Activated T-cell treated with anti-CD3 and anti-CD28 coated beads, Interleukin-2, amount 50 U/mL, for 24 hours (primary cell): ENCODE results near the gene LUZP2.
"Not testable (repeated sequence)": the region's sequence is repeated elsewhere in the genome, so short reads cannot be mapped to it uniquely, and the experiment has no call there.

Source experiments
- DNase-seq: peaks from one replicate; pipeline ENCODE4 v3.0.0-alpha.2; 2020
- H3K27ac Mint-ChIP-seq: 2 replicates; pipeline ENCODE4 v1.8.0; 2020; ENCODE audit warnings: mild to moderate bottlenecking, mixed read lengths
- H3K27me3 Mint-ChIP-seq: 2 replicates; pipeline ENCODE4 v1.8.0; 2020; ENCODE audit warnings: mixed read lengths
- H3K36me3 Mint-ChIP-seq: 2 replicates; pipeline ENCODE4 v1.8.0; 2020; ENCODE audit warnings: low read depth, mixed read lengths
- H3K4me1 Mint-ChIP-seq: 2 replicates; pipeline ENCODE4 v1.8.0; 2020; ENCODE audit warnings: low read depth, mixed read lengths
- H3K4me3 Mint-ChIP-seq: 2 replicates; pipeline ENCODE4 v1.8.0; 2020; ENCODE audit warnings: mild to moderate bottlenecking, moderate library complexity, mixed read lengths
- H3K9me3 Mint-ChIP-seq: 2 replicates; pipeline ENCODE4 v1.8.0; 2020; ENCODE audit warnings: mixed read lengths

Gene LUZP2

GRCh38 chr11:24944891-24945290 lies 448.0 kb downstream of the LUZP2 start:
- no peak overlapping the region for H3K4me3 Mint-ChIP-seq
- H3K36me3 Mint-ChIP-seq: no peaks in the 10 kb centered on the region
- peaks cover 5% of the 10 kb centered on the region for H3K9me3 Mint-ChIP-seq
- H3K4me1 Mint-ChIP-seq: no peaks in the 10 kb centered on the region
- no peak for DNase-seq
- no peak overlapping the region for H3K27ac Mint-ChIP-seq
- no peaks in the 10 kb centered on the region for H3K27me3 Mint-ChIP-seq

GRCh38 chr11:24949406-24949805 lies 452.6 kb downstream of the LUZP2 start:
- Mint-ChIP-seq H3K27ac (no peak overlapping the region), H3K27me3 (no peaks in the 10 kb centered on the region), H3K4me3 (no peak overlapping the region), H3K36me3 (no peaks in the 10 kb centered on the region), H3K4me1 (no peaks in the 10 kb centered on the region), H3K9me3 (peaks cover 6% of the 10 kb centered on the region)
- no peak for DNase-seq

DNA sequence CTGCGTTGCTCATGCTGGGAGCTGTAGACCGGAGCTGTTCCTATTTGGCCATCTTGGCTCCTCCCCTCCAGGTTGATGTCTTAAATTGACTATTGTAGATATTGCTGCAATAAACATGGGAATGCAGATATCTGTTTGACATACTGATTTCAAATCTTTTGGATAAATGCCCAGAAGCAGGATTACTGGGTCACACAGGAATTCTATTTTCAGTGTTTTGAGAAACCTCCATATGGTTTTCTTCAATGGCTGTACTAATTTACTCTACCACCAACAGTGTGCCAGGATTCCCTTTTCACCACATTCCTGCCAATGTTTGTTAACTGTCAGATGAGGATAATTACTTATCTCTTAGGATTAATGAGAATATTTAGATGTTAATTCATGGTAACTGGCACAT lies 467.0 kb downstream of the LUZP2 start:
- Mint-ChIP-seq H3K27me3 (no peaks in the 10 kb centered on the region), H3K4me1 (no peaks in the 10 kb centered on the region), H3K27ac (no peak overlapping the region), H3K36me3 (no peaks in the 10 kb centered on the region), H3K9me3 (peaks cover 7% of the 10 kb centered on the region), H3K4me3 (no peak overlapping the region)
- DNase-seq: no peak

GRCh38 chr11:24965748-24966147 lies 468.9 kb downstream of the LUZP2 start:
- Mint-ChIP-seq H3K27me3 (no peaks in the 10 kb centered on the region), H3K9me3 (peaks cover 10% of the 10 kb centered on the region), H3K4me3 (no peak overlapping the region), H3K27ac (no peak overlapping the region), H3K36me3 (no peaks in the 10 kb centered on the region), H3K4me1 (no peaks in the 10 kb centered on the region)
- DNase-seq: no peak

DNA sequence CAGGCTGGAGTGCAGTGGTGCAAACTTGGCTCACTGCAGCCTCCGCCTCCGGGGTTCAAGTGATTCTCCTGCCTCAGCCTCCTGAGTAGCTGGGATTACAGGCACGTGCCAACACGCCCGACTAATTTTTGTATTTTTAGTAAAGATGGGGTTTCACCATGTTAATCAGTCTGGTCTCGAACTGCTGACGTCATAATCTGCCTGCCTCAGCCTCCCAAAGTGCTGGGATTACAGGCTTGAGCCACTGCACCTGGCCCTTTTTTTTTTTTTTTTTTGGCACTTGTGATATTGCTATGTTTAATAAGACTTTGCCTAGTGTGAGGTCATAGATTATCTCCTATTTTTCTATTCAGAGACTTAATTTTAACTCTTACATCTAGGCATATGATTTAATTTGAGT lies 497.1 kb downstream of the LUZP2 start:
- not testable (repeated sequence) for H3K4me1 Mint-ChIP-seq, DNase-seq, H3K36me3 Mint-ChIP-seq, H3K4me3 Mint-ChIP-seq, H3K9me3 Mint-ChIP-seq, H3K27me3 Mint-ChIP-seq, H3K27ac Mint-ChIP-seq

DNA sequence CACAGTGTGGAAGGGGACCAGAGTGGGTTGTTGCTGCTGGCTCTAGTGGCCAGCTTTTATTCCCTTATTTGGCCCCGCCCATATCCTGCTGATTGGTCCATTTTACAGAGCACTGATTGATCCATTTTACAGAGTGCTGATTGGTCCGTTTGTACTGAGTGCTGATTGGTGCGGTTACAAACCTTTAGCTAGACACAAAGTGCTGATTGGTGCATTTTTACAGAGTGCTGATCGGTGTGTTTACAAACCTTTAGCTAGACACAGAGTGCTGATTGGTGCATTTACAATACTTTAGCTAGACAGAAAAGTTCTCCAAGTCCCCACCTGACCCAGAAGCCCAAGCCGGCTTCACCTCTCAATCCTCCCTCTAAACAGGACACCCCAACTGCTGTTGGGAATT lies 503.1 kb downstream of the LUZP2 start:
- H3K9me3 Mint-ChIP-seq: peaks cover 11% of the 10 kb centered on the region
- H3K4me3 Mint-ChIP-seq, H3K27ac Mint-ChIP-seq, H3K36me3 Mint-ChIP-seq, H3K27me3 Mint-ChIP-seq, H3K4me1 Mint-ChIP-seq, DNase-seq: not testable (repeated sequence)

GRCh38 chr11:25037431-25037830 lies 540.6 kb downstream of the LUZP2 start:
- Mint-ChIP-seq H3K4me3 (no peak overlapping the region), H3K27ac (no peak overlapping the region), H3K9me3 (peaks cover 14% of the 10 kb centered on the region), H3K27me3 (no peaks in the 10 kb centered on the region), H3K4me1 (no peaks in the 10 kb centered on the region), H3K36me3 (no peaks in the 10 kb centered on the region)
- no peak for DNase-seq

GRCh38 chr11:25038131-25038530 lies 541.3 kb downstream of the LUZP2 start:
- no peak for DNase-seq
- Mint-ChIP-seq H3K4me3 (no peak overlapping the region), H3K27me3 (no peaks in the 10 kb centered on the region), H3K36me3 (no peaks in the 10 kb centered on the region), H3K9me3 (peaks cover 16% of the 10 kb centered on the region), H3K4me1 (no peaks in the 10 kb centered on the region), H3K27ac (no peak overlapping the region)

DNA sequence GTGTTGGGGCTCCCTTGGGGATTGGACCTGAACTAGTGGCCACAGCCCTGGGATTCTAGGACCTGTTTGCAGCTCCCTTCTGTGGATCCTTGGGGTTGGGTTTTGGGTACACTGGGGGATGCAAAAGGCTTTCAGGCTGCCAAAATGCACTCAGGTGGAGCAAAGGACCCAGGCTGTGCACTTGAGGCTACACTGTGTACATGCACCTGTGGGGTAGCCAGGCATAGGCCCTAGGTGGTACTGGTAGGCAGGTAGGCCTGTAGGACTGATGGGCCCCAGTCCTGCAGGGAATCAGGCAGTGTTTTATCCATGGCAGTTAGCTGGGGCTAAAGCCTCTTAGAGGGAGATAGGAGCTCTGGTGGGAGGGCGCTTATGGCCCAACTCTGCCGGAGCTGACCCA lies 542.3 kb downstream of the LUZP2 start:
- Mint-ChIP-seq H3K27me3 (no peaks in the 10 kb centered on the region), H3K27ac (no peak overlapping the region), H3K4me1 (no peaks in the 10 kb centered on the region), H3K9me3 (peaks cover 16% of the 10 kb centered on the region), H3K36me3 (no peaks in the 10 kb centered on the region), H3K4me3 (no peak overlapping the region)
- no peak for DNase-seq

GRCh38 chr11:25048632-25049031 lies 551.8 kb downstream of the LUZP2 start:
- Mint-ChIP-seq H3K9me3 (peaks cover 15% of the 10 kb centered on the region), H3K27me3 (no peaks in the 10 kb centered on the region), H3K27ac (no peak overlapping the region), H3K4me1 (no peaks in the 10 kb centered on the region), H3K36me3 (no peaks in the 10 kb centered on the region), H3K4me3 (no peak overlapping the region)
- no peak for DNase-seq

DNA sequence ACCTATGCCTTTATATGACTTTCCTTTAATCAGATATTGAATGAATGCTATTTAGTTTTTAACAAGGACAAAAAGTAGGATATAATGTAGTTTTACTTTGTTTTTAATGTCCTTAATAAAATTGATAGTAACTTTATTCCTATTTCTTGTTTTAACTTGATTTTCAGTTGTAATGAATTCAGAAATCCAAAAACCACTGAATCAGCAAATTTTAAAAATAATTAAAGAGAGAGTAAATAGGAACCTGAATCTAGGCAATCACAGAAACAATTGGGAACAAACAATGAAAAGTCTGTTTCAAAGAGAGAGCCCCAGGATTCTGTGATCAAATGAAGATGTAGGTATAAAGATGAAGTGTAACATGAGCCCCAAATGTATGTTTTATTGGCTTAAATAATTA lies 556.0 kb downstream of the LUZP2 start:
- DNase-seq: no peak
- Mint-ChIP-seq H3K27ac (no peak overlapping the region), H3K27me3 (no peaks in the 10 kb centered on the region), H3K36me3 (no peaks in the 10 kb centered on the region), H3K4me1 (no peaks in the 10 kb centered on the region), H3K9me3 (peaks cover 17% of the 10 kb centered on the region), H3K4me3 (no peak overlapping the region)

GRCh38 chr11:25057861-25058260 lies 561.0 kb downstream of the LUZP2 start:
- peaks cover 15% of the 10 kb centered on the region for H3K9me3 Mint-ChIP-seq
- H3K27me3 Mint-ChIP-seq: no peaks in the 10 kb centered on the region
- H3K27ac Mint-ChIP-seq: no peak overlapping the region
- no peak for DNase-seq
- no peaks in the 10 kb centered on the region for H3K4me1 Mint-ChIP-seq
- no peaks in the 10 kb centered on the region for H3K36me3 Mint-ChIP-seq
- no peak overlapping the region for H3K4me3 Mint-ChIP-seq

- no peak overlapping the region for H3K27ac Mint-ChIP-seq
- DNase-seq: no peak
- no peaks in the 10 kb centered on the region for H3K27me3 Mint-ChIP-seq
- H3K36me3 Mint-ChIP-seq: no peaks in the 10 kb centered on the region
- no peaks in the 10 kb centered on the region for H3K4me1 Mint-ChIP-seq
- peaks cover 27% of the 10 kb centered on the region for H3K9me3 Mint-ChIP-seq
- H3K4me3 Mint-ChIP-seq: no peak overlapping the region
Measured at GRCh38 chr11:25065746-25066145, 568.9 kb downstream of the LUZP2 start.

DNA sequence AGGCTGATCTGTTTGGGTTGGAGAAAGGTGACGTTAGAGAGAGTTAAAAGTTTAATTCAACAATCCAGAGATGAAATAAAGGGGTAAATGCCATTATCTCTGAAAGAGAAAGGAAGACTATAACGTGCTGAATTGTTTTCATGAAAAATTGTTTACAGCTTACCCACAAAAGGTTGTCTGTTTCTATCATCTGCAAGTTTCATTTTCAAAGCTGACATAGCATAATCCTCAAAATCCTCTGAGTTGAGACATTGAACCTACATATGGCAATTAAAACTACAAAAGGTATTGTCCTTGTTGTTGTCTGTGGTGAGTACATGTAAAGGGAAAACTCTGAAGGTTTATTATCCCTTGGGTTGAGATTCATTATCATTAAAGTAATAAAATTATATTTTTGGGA lies 569.9 kb downstream of the LUZP2 start:
- DNase-seq: no peak
- H3K27ac Mint-ChIP-seq: no peak overlapping the region
- H3K36me3 Mint-ChIP-seq: no peaks in the 10 kb centered on the region
- no peaks in the 10 kb centered on the region for H3K4me1 Mint-ChIP-seq
- H3K27me3 Mint-ChIP-seq: no peaks in the 10 kb centered on the region
- H3K4me3 Mint-ChIP-seq: no peak overlapping the region
- peaks cover 23% of the 10 kb centered on the region for H3K9me3 Mint-ChIP-seq

GRCh38 chr11:25068451-25068850 lies 571.6 kb downstream of the LUZP2 start:
- Mint-ChIP-seq H3K4me1 (no peaks in the 10 kb centered on the region), H3K9me3 (peaks cover 23% of the 10 kb centered on the region), H3K4me3 (no peak overlapping the region), H3K27ac (no peak overlapping the region), H3K36me3 (no peaks in the 10 kb centered on the region), H3K27me3 (no peaks in the 10 kb centered on the region)
- DNase-seq: no peak

DNA sequence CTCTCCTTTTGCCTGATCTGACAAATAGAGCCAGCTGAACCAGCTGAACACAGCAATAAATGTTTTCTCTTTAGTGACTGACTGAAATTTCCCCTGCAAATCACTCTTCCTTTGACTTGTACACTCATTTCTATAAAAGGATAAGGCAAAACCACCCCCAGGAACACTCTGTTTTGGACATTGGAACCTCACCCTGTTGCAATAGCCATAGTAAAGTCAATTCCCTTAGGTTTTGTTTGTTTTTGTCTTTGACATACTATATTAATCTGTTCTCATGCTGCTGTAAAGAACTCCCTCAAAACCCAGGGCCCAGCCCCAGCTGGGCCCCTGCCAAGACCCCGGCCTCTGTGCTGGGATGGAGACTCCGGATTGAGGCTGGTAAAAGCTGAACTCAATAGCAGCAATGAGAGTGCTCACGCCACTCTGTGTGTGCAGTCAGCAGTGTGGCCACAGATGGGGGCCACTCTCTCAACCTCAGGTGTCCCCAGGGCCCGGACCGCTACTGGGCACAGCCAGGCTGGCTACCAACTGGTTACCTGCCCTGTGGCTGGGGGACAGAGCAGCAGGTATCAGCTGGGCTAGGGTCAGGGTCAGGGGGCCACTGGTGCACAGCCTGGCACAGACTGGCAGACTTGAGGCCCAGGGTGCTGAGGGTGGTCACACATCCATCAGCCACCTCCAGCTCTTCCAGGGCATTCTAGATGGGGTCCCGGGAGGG lies 597.4 kb downstream of the LUZP2 start:
- no peak overlapping the region for H3K4me3 Mint-ChIP-seq
- H3K27me3 Mint-ChIP-seq: no peaks in the 10 kb centered on the region
- H3K27ac Mint-ChIP-seq: no peak overlapping the region
- H3K4me1 Mint-ChIP-seq: no peaks in the 10 kb centered on the region
- H3K36me3 Mint-ChIP-seq: no peaks in the 10 kb centered on the region
- DNase-seq: no peak
- H3K9me3 Mint-ChIP-seq: peaks cover 4% of the 10 kb centered on the region
